Measurements from ENCODE around the gene HDAC11.

DNA sequence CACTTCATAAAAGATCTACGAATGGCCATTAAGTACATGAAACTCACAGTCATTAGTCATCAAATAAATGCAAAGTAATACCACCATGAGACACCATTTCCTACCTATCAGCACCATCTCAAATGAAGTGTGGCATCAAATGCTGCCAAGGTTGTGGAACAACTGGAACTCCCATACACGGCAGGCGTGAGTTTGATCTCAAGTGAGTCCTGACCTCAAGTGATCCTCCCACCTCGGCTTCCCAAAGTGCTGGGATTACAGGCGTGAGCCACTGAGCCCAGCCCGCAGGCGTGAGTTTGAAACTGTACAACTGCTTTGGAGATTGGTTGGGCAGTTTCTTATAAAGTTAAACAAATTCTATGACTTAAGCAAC lies 28.8 kb upstream of the HDAC11 start:
- TF ChIP-seq, protein P1, sequence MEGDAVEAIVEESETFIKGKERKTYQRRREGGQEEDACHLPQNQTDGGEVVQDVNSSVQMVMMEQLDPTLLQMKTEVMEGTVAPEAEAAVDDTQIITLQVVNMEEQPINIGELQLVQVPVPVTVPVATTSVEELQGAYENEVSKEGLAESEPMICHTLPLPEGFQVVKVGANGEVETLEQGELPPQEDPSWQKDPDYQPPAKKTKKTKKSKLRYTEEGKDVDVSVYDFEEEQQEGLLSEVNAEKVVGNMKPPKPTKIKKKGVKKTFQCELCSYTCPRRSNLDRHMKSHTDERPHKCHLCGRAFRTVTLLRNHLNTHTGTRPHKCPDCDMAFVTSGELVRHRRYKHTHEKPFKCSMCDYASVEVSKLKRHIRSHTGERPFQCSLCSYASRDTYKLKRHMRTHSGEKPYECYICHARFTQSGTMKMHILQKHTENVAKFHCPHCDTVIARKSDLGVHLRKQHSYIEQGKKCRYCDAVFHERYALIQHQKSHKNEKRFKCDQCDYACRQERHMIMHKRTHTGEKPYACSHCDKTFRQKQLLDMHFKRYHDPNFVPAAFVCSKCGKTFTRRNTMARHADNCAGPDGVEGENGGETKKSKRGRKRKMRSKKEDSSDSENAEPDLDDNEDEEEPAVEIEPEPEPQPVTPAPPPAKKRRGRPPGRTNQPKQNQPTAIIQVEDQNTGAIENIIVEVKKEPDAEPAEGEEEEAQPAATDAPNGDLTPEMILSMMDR (IDR thresholded peaks at IDR 0.05): no peak
- no peak for TF ChIP-seq ZFX (IDR thresholded peaks at IDR 0.05; ENCODE audit: borderline replicate concordance)

Measured in 22Rv1 (cell line).